ENCODE data around the gene TIMM44.

The TIMM44 gene

GRCh38 chr19:7916103-7916954 lies 27.1 kb downstream of the TIMM44 start:
- FAIRE-seq (no peak), DNase-seq (ENCODE audit: insufficient read length, low spot score) (no peak)

GRCh38 chr19:7915250-7916102 lies 28.0 kb downstream of the TIMM44 start:
- DNase-seq (ENCODE audit: insufficient read length, low spot score) = no peak
- no peak for FAIRE-seq

DNA sequence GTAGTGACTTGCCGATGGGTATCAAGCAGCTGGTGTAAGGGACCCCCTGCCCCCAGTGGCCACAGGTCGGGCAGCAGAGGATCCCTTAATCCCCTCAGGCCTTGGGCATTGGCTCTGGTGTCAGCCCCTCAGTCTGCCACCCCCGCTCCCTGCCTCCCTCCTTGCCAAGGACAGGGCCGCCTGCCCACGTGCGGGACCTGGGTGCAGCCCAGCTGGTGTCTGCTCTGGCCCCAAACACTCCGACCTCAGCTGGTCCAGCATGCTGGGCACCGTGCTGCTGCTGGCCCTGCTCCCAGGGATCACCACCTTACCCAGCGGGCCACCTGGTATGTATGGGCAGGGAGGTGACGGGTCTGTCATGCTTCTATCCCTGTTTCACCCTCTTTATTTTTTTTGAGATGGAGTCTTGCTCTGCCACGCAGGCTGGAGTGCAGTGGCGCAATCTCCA lies 28.8 kb downstream of the TIMM44 start, which contains the start of gene TGFBR3L:
TGFBR3L (plus strand) TSS at position 233 of the 448 bp plus-strand sequence.
- DNase-seq (ENCODE audit: insufficient read length, low spot score) (no peak), FAIRE-seq (no peak)

GRCh38 chr19:7914099-7914498 lies 29.4 kb downstream of the TIMM44 start:
- DNase-seq (ENCODE audit: insufficient read length, low spot score) = no peak
- FAIRE-seq = no peak

- no peak for DNase-seq (ENCODE audit: insufficient read length, low spot score)
- no peak for FAIRE-seq
Measured at GRCh38 chr19:7913652-7914051, 29.8 kb downstream of the TIMM44 start.

DNA sequence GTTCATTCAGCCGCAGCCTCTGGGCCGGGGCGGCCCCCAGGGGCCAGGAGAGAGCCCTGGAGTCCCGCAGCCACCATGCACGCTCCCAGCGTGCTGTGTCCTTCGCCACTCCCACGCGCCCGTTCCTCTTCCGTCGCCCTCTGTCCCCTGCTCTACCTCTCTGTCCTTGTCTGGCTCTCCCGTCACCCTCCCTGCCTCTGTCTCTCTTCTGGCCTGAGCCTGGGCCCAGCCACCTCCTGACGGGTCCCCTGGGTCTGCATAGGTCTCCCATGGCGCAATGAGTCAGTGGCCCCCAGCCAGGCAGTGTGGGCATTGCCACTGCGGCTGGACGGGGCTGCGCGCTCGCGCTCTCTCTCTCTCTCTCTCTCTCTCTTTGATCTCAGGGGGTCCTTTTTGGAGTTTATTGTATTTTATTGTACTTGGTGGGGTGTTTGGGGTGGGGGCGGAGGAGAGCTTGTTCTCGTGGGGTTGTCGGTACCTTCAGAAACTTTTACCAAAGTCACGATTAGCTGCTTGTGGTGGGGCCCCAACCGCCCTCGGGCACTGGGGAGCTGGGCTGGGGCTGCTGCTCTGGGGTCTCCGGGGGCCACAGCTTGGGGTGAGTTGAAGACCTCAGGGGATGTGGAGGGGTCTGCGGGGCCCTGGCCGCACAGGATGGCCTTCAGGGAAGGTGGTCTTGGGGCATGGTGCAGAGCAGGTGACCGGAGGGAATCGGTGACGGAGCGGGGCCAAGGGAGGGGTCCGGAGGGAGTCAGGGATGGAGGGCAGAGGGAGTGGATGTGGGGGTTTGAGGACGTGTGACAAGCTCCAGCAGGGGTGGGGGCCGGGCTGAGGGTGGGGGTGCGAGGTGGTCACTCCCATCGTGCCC lies 30.5 kb downstream of the TIMM44 start:
- FAIRE-seq = no peak

GRCh38 chr19:7912144-7912696 lies 31.2 kb downstream of the TIMM44 start:
- DNase-seq (ENCODE audit: insufficient read length, low spot score) (no peak), FAIRE-seq (no peak)

More for the DNA sequence above, 30.5 kb downstream of the TIMM44 start:
- no peak for DNase-seq (ENCODE audit: insufficient read length, low spot score)

DNA sequence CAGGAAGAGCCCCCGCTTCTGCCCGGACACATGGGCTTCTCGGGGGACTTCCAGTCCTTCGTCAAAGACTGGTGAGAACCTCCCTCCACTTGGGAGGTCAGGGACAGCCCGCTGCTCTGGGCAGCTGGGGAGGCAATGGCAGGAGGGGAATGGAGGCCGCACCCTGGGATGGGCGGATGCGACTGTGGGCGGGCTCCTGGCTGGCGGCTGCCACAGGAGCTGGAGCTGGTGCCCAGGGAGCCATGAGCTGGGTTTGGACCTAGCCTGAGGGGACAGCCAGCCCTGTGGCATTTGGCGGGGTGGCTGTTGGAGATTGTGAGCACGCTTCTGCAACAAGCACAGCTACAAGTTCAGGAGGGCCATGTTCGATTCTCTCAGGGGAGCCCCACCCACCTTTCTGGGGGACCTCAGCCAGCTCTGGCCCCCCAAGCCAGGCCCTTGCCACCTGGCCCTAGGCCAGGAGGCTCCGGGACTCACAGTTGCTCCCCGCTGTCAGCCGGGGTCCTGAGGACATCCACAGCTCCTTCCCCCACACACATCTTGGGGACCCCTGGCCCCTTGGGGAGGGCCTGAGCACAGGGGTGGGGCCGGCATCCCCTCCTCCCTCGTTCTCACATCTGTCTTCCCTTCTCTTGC lies 31.8 kb downstream of the TIMM44 start:
- no peak for DNase-seq (ENCODE audit: insufficient read length, low spot score)
- FAIRE-seq = no peak

GRCh38 chr19:7910321-7911161 lies 32.9 kb downstream of the TIMM44 start:
- no peak for FAIRE-seq
- no peak for DNase-seq (ENCODE audit: insufficient read length, low spot score)

- DNase-seq (ENCODE audit: insufficient read length, low spot score) (no peak), FAIRE-seq (no peak)
Measured at GRCh38 chr19:7909471-7910067, 33.9 kb downstream of the TIMM44 start.

- FAIRE-seq = no peak
Measured at GRCh38 chr19:7908742-7909461, 34.6 kb downstream of the TIMM44 start.

GRCh38 chr19:7908078-7908699 lies 35.3 kb downstream of the TIMM44 start:
- FAIRE-seq (no peak), DNase-seq (ENCODE audit: insufficient read length, low spot score) (no peak)

More at GRCh38 chr19:7908742-7909461, 34.6 kb downstream of the TIMM44 start:
- no peak for DNase-seq (ENCODE audit: insufficient read length, low spot score)

DNA sequence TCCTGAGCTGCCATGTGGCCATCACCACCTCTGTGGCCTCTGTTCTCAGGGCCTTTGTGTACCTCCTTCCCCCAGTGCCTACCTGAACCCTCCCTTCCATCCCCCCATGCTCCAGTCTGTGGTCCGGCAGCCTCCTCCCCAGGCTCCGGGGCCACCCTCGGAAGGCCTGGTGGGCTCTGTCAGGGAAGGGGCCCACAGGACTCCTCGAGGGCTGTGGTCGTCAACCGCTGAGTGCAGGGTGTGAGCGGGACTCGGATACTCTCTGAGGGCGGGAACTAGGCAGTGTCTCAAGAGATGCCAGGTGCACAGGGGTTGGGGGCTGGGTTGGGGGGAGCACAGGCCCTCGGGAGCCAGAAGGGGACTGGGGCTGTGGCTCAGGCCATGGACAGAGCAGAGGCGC lies 35.9 kb downstream of the TIMM44 start:
- no peak for DNase-seq (ENCODE audit: insufficient read length, low spot score)
- FAIRE-seq = no peak

DNA sequence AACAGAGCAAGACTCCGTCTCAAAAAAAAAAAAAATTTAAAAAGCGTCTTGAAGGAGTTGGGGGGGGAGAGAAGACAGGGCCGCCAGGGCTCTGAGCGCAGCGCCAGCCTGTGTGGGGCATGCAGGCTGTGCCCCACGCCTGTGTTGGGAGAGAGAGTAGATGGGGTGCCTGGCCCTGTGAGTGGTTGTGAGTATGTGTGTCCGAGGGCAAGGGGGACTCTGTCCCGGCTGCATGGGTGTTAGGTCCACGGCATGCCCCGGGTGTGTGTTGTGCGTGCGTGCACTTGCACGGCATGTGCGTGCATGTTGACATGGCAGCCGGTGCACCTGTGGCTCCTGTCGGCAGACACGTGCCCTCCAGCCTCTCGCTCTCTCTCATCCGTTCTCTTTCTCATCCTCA lies 36.3 kb downstream of the TIMM44 start:
- DNase-seq (ENCODE audit: insufficient read length, low spot score) = no peak
- no peak for FAIRE-seq

DNA sequence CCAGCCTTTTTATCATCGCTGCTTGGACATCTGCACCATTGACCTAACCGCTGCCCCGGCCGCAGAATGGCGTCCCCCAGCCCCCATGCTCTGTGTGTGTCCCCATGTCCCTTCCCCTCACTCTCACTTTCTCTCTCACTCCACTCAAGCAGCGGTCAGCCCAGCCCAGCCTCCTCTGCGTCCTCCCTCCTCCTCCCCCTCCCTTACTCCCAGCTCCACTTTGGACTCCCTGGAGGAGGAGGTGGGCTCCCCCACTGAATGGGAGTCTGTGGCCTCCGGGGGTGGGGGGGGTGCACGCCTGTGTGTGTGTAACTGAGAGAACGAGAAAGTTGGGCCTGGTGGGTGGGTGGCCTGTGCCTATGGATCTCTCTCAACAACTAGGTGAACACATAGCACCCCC lies 37.6 kb downstream of the TIMM44 start:
- no peak for FAIRE-seq

DNA sequence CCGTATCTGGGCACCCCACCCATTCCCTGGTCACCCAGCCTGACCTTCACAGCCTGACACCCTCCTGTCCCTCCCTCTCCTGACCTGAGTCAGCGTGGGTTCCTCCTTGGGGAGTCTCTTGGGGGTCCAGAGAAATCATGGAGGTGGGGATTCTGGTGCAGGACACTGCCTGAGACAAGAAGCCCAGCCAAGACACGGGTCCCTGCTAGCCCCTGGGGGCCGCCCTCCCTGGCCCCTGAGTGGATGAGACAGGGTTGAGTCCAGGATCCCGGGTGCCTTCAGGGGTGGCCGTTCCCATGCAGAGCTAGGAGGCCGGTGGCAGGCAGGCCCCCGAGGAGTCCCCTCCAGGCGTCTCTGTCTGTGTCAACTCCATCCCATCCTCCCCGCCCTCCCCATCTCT lies 38.2 kb downstream of the TIMM44 start:
- DNase-seq (ENCODE audit: insufficient read length, low spot score) = no peak

More for the DNA sequence above, 37.6 kb downstream of the TIMM44 start:
- DNase-seq (ENCODE audit: insufficient read length, low spot score) = no peak

More for the DNA sequence above, 38.2 kb downstream of the TIMM44 start:
- no peak for FAIRE-seq

Data from HTR-8/SVneo (cell line).